ENCODE data around the gene LHX2.

DNA sequence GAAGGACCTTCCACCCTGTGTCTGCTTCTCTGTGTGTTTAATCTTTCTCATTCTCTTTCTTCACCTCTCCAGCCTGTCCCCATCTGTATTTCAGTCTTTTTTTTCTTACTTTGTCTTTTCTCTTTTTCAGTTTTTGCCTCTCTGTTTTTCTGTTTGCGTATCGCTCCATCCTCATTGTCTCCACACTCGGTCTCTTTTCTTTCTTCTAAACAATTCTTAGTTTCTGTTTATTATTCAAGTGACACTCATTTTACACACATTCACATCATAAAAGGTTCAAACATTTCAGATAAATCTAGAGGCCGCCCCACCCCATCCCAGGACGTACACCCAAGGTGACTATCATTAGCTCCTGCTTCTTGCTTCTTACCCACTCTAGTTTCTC, 9.8 kb downstream of the LHX2 start:
- TF ChIP-seq, protein P1, sequence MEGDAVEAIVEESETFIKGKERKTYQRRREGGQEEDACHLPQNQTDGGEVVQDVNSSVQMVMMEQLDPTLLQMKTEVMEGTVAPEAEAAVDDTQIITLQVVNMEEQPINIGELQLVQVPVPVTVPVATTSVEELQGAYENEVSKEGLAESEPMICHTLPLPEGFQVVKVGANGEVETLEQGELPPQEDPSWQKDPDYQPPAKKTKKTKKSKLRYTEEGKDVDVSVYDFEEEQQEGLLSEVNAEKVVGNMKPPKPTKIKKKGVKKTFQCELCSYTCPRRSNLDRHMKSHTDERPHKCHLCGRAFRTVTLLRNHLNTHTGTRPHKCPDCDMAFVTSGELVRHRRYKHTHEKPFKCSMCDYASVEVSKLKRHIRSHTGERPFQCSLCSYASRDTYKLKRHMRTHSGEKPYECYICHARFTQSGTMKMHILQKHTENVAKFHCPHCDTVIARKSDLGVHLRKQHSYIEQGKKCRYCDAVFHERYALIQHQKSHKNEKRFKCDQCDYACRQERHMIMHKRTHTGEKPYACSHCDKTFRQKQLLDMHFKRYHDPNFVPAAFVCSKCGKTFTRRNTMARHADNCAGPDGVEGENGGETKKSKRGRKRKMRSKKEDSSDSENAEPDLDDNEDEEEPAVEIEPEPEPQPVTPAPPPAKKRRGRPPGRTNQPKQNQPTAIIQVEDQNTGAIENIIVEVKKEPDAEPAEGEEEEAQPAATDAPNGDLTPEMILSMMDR (IDR thresholded peaks at IDR 0.05) = no peak
- TF ChIP-seq POLR2A (IDR thresholded peaks at IDR 0.05) = no peak

All from esophagus squamous epithelium (tissue), 4 donors.